ENCODE data around the gene RBM6. TPM values are rescaled to one million over a fixed set of nuclear protein-coding genes. Genes with fewer than 3 reads are reported as not detected.

RBM6 gene
- total RNA-seq, 1 experiment from 2014 or later = 74.1 TPM

DNA sequence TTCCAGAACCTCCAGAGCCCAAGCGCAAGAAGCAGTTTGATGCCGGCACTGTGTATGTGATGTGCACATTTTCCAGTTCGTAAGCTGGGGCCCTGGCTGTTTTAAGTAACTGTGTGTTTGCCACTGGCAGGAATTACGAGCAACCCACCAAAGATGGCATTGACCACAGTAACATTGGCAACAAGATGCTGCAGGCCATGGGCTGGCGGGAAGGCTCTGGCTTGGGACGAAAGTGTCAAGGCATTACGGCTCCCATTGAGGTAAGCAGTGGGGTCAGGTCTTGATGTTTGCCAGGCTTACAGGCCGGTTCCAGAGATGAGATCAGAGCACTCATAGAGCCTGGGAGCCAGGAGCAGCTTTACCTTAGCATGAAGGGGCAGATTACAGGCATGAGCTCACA is 177.2 kb downstream of the RBM6 start:
- Histone ChIP-seq H3K4me3 (ENCODE audit: low read depth, low read length) (no peak overlapping the region), H3K9me3 (no peaks in the 10 kb centered on the region), H3K27me3 (replicated peaks; ENCODE audit: control insufficient read depth, insufficient read depth, low read length) (no peaks in the 10 kb centered on the region), H3K4me1 (peaks cover 4% of the 10 kb centered on the region), H3K36me3 (ENCODE audit: control insufficient read depth, insufficient read depth, low read length) (peaks cover 6% of the 10 kb centered on the region)
- Mint-ChIP-seq H3K4me3 (ENCODE audit: unreplicated experiment) (no peak overlapping the region), H3K27me3 (ENCODE audit: insufficient read depth, unreplicated experiment) (no peaks in the 10 kb centered on the region), H3K4me1 (ENCODE audit: low read depth, unreplicated experiment) (peaks cover 1% of the 10 kb centered on the region), H3K36me3 (ENCODE audit: insufficient read depth, unreplicated experiment) (peaks cover 96% of the 10 kb centered on the region), H3K9me3 (ENCODE audit: unreplicated experiment) (no peaks in the 10 kb centered on the region), H3K27ac (ENCODE audit: unreplicated experiment) (no peak overlapping the region)
- intact Hi-C loops (cut with micrococcal nuclease; ENCODE audit: unreplicated experiment) = no loop called here
- DNase-seq = no peak
- BruUV-seq (replicated peaks) = no TSS peak
- TF ChIP-seq, protein P1, sequence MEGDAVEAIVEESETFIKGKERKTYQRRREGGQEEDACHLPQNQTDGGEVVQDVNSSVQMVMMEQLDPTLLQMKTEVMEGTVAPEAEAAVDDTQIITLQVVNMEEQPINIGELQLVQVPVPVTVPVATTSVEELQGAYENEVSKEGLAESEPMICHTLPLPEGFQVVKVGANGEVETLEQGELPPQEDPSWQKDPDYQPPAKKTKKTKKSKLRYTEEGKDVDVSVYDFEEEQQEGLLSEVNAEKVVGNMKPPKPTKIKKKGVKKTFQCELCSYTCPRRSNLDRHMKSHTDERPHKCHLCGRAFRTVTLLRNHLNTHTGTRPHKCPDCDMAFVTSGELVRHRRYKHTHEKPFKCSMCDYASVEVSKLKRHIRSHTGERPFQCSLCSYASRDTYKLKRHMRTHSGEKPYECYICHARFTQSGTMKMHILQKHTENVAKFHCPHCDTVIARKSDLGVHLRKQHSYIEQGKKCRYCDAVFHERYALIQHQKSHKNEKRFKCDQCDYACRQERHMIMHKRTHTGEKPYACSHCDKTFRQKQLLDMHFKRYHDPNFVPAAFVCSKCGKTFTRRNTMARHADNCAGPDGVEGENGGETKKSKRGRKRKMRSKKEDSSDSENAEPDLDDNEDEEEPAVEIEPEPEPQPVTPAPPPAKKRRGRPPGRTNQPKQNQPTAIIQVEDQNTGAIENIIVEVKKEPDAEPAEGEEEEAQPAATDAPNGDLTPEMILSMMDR (IDR thresholded peaks at IDR 0.05; ENCODE audit: insufficient read depth in 1 of 2, low read depth in 1 of 2, low read length in 1 of 2, severe bottlenecking in 1 of 2, unreplicated experiment in 1 of 2) = no peak
- ChIA-PET POLR2A (interaction anchor here (0.6 kb wide), 1 partner anchor 119 kb away, joined by 3 read pairs; no protein-coding TSS in a partner anchor), CTCF (interaction anchor here (0.7 kb wide), 1 partner anchor 41 kb away, joined by 6 read pairs; no protein-coding TSS in a partner anchor)

- H3K4me1 Mint-ChIP-seq (ENCODE audit: low read depth, unreplicated experiment) = peaks cover 5% of the 10 kb centered on the region
- H3K27me3 ChIP-seq (replicated peaks; ENCODE audit: control insufficient read depth, insufficient read depth, low read length) = no peaks in the 10 kb centered on the region
- TF ChIP-seq, protein P1 (IDR thresholded peaks at IDR 0.05; ENCODE audit: insufficient read depth in 1 of 2, low read depth in 1 of 2, low read length in 1 of 2, severe bottlenecking in 1 of 2, unreplicated experiment in 1 of 2) = no peak
- no peak overlapping the region for H3K4me3 ChIP-seq (ENCODE audit: low read depth, low read length)
- H3K27me3 Mint-ChIP-seq (ENCODE audit: insufficient read depth, unreplicated experiment) = no peaks in the 10 kb centered on the region
- ChIA-PET POLR2A (no interaction called here), CTCF (no interaction called here)
- H3K9me3 Mint-ChIP-seq (ENCODE audit: unreplicated experiment) = no peaks in the 10 kb centered on the region
- H3K27ac Mint-ChIP-seq (ENCODE audit: unreplicated experiment) = no peak overlapping the region
- H3K36me3 Mint-ChIP-seq (ENCODE audit: insufficient read depth, unreplicated experiment) = peaks cover 96% of the 10 kb centered on the region
- no peak for DNase-seq
- BruUV-seq (replicated peaks) = no TSS peak
- H3K4me1 ChIP-seq = peaks cover 7% of the 10 kb centered on the region
- intact Hi-C loops (cut with micrococcal nuclease; ENCODE audit: unreplicated experiment) = no loop called here
- H3K4me3 Mint-ChIP-seq (ENCODE audit: unreplicated experiment) = no peak overlapping the region
- no peaks in the 10 kb centered on the region for H3K9me3 ChIP-seq
- H3K36me3 ChIP-seq (ENCODE audit: control insufficient read depth, insufficient read depth, low read length) = peaks cover 5% of the 10 kb centered on the region
These were observed 178.3 kb downstream of the RBM6 start for GRCh38 chr3:50118237-50118636.

DNA sequence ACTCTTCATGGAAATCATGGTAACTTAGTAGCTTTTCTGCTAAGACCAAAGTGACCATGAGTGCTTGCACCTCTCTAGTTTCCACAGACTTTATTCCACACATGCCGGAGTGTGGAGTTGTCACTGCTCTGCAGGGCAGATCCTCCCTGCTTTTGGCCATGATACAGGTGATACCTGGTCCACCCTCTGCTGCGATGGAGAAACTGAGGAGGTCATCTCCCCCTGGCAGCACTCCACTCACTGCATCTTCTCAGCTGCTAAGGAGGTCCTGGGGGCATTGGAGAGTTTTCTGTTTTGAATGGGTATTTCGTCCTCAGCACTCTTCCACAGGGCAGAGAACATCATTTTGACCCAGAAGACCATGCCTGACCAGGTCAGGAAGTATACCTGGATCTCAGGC is 179.8 kb downstream of the RBM6 start:
- no TSS peak for BruUV-seq (replicated peaks)
- peaks cover 86% of the 10 kb centered on the region for H3K36me3 Mint-ChIP-seq (ENCODE audit: insufficient read depth, unreplicated experiment)
- H3K4me3 ChIP-seq (ENCODE audit: low read depth, low read length) = no peak overlapping the region
- peaks cover 5% of the 10 kb centered on the region for H3K36me3 ChIP-seq (ENCODE audit: control insufficient read depth, insufficient read depth, low read length)
- TF ChIP-seq, protein P1 (IDR thresholded peaks at IDR 0.05; ENCODE audit: insufficient read depth in 1 of 2, low read depth in 1 of 2, low read length in 1 of 2, severe bottlenecking in 1 of 2, unreplicated experiment in 1 of 2) = no peak
- ChIA-PET CTCF (interaction anchor here (0.6 to 2.0 kb wide), 4 partner anchors 63 to 139 kb away, joined by 3 to 15 read pairs (median 5); no protein-coding TSS in a partner anchor), POLR2A (no interaction called here)
- H3K4me3 Mint-ChIP-seq (ENCODE audit: unreplicated experiment) = no peak overlapping the region
- H3K9me3 ChIP-seq = no peaks in the 10 kb centered on the region
- H3K4me1 Mint-ChIP-seq (ENCODE audit: low read depth, unreplicated experiment) = peaks cover 15% of the 10 kb centered on the region
- H3K27me3 Mint-ChIP-seq (ENCODE audit: insufficient read depth, unreplicated experiment) = no peaks in the 10 kb centered on the region
- no peak overlapping the region for H3K27ac Mint-ChIP-seq (ENCODE audit: unreplicated experiment)
- intact Hi-C loops (cut with micrococcal nuclease; ENCODE audit: unreplicated experiment) = no loop called here
- no peak for DNase-seq
- peaks cover 19% of the 10 kb centered on the region for H3K4me1 ChIP-seq
- H3K27me3 ChIP-seq (replicated peaks; ENCODE audit: control insufficient read depth, insufficient read depth, low read length) = no peaks in the 10 kb centered on the region
- H3K9me3 Mint-ChIP-seq (ENCODE audit: unreplicated experiment) = no peaks in the 10 kb centered on the region

Data from Caco-2 (cell line).